IPS-18a (cell line): ENCODE results near the gene N4BP2.
A peak's percentile ranks its signal among the peaks of the same experiment; 100 is the strongest.

Experiments used
- H3K27ac ChIP-seq: one replicate; pipeline ENCODE4 v1.5.1; 2013; ENCODE audit warnings: low read length
- H3K27me3 ChIP-seq: one replicate; pipeline ENCODE4 v1.6.1; 2013; ENCODE audit warnings: mild to moderate bottlenecking, low read length; ENCODE audit not compliant: control insufficient read depth, insufficient read depth
- H3K36me3 ChIP-seq: one replicate; pipeline ENCODE4 v1.6.1; 2013; ENCODE audit warnings: low read depth, low read length; ENCODE audit not compliant: control insufficient read depth
- H3K4me1 ChIP-seq: one replicate; pipeline ENCODE4 v1.6.1; 2013; ENCODE audit warnings: low read depth, low read length; ENCODE audit not compliant: control insufficient read depth
- H3K4me3 ChIP-seq: one replicate; pipeline ENCODE4 v1.5.1; 2013; ENCODE audit warnings: low read length
- H3K9ac ChIP-seq: one replicate; pipeline ENCODE4 v1.6.1; 2013; ENCODE audit warnings: mild to moderate bottlenecking, low read length, moderate library complexity
- H3K9me3 ChIP-seq: one replicate; pipeline ENCODE4 v1.6.1; 2013; ENCODE audit warnings: low read depth, low read length; ENCODE audit not compliant: control insufficient read depth

N4BP2 gene

DNA sequence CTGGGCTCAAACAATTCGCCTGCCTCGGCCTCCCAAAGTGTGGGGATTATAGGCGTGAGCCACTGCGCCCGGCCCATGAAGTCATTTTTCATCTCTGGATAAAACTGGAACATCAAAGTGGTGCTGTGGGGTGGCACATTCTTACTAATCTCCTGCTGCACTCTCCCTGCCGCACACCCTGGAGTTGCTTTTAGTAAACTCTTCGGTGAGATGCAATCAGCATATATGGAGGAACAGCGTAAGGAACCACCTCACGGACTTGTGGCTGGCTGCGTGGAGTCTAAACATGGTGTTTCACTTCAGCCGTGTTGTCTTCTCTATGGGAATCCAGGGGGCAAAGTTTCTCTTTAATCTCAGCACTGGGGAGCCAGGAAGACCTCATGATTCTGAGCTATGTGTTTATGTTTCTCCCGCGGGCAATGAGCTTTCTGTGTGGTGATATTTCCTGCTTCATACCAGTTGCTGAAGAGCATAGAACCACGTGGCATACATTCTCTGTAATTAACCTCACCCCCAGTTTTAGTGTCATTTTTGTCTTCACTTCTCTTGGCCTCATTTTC, 138.0 kb downstream of the N4BP2 start:
- H3K4me1 ChIP-seq = peaks cover 49% of the 10 kb centered on the region
- no peaks in the 10 kb centered on the region for H3K27me3 ChIP-seq
- H3K36me3 ChIP-seq = no peaks in the 10 kb centered on the region
- H3K27ac ChIP-seq = no peak overlapping the region
- H3K9ac ChIP-seq = no peak overlapping the region
- H3K9me3 ChIP-seq = no peaks in the 10 kb centered on the region
- no peak overlapping the region for H3K4me3 ChIP-seq

DNA sequence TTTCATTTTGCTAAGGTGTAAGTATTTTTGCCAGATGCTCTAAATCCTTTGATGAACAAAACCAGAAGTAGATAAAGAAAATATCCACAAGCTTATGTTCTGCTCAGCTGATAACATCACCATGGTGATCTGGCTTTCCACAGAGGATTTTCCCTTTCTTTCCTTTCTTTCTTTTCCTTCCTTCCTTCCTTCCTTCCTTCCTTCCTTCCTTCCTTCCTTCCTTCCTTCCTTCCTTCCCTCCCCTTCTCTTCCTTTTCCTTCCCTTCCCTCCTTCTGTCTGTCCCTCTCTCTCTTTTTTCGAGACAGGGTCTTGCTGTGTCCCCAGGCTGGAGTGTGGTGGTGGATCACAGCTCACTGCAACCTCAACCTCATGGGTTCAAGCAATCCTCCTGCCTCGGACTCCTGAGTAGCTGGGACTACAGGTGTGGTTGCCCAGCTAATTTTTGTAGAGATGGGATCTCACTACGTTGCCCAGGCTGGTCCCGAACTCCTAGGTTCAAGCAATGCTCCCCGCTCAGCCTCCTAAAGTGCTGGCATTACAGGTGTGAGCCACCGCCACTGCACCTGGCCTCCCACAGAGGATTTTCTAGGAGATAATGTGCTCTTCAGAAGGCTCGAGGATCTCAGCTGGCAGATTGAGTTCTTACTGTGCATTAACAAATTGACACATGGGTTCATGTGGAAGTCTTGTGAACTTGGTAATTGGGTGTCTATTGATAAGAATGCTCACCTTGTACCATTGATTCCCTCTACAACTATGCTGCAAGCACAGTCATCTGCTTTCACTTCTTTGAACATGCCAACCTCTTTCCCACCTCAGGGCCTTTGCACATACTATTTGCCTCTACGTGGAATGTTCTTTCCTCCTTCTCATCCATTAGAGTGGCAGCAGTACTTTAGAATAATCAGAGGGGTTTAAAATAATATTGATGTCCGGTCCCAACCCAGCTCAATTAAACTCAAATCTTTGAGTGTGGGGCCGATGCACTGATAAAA, 138.8 kb downstream of the N4BP2 start:
- no peak overlapping the region for H3K4me3 ChIP-seq
- H3K9ac ChIP-seq = no peak overlapping the region
- no peaks in the 10 kb centered on the region for H3K27me3 ChIP-seq
- no peaks in the 10 kb centered on the region for H3K36me3 ChIP-seq
- H3K9me3 ChIP-seq = no peaks in the 10 kb centered on the region
- no peak overlapping the region for H3K27ac ChIP-seq
- peaks cover 57% of the 10 kb centered on the region for H3K4me1 ChIP-seq

DNA sequence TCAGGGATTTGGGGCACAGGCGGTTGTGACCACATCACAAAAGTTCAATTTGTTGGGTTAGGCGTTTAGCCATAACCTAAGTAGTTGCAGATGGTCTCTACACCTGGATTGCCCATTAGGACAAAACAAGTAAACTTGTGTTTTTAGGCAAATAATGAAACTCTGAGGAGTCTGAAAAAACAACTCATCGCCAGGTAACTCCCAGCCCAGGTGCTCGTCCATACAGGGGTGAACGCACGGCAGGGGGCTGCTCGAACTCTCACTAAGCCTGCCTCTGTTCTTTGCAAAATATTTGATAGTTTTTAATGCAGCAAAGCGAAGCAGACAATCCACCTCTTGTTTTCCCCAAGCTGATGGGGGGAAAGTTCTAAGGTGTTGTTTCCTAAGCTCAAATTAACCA, 139.6 kb downstream of the N4BP2 start:
- Histone ChIP-seq H3K27me3 (no peaks in the 10 kb centered on the region), H3K4me1 (peaks cover 59% of the 10 kb centered on the region), H3K4me3 (peak overlapping the region; percentile 57), H3K27ac (peak overlapping the region; percentile 70), H3K36me3 (no peaks in the 10 kb centered on the region), H3K9ac (peak overlapping the region; percentile 72), H3K9me3 (no peaks in the 10 kb centered on the region)

DNA sequence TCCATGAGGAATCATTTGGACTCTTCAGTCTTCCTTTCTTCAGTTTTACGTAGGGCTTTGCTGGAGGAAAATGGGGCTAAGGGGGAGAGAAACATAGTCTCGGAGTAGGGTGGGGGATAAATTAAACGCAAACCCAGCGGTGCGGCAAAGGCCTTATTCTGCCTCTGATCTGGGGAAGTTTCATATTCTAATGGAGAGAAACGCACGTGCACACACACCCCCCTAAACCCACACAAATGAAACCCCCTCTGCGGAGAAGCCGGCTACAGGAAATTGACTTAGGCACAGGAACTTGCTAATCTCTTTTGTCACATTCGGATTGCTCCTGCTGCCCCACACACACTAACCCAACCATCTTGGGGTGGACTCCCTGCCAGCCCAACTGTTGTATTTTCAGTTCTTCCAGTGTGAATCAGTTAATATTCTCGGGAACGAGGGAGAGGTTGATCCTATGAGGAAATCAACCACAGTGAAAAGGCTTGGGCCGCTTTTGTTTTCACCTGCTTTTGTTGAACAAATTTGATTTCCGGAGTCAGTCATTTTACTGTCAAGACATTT, 140.2 kb downstream of the N4BP2 start, which contains the start of gene RHOH:
Gene RHOH (plus strand): TSS at position 308 of the 558 bp plus-strand sequence. CDS start 46,356 bp downstream, outside the sequence.
- peak within 1 kb of the TSS; percentile 72 for H3K9ac ChIP-seq
- no peaks in the 10 kb centered on the region for H3K9me3 ChIP-seq
- no peaks in the 10 kb centered on the region for H3K36me3 ChIP-seq
- peak within 1 kb of the TSS; percentile 57 for H3K4me3 ChIP-seq
- peak within 1 kb of the TSS; percentile 70 for H3K27ac ChIP-seq
- H3K27me3 ChIP-seq = no peaks in the 10 kb centered on the region
- peaks cover 55% of the 10 kb centered on the region for H3K4me1 ChIP-seq

DNA sequence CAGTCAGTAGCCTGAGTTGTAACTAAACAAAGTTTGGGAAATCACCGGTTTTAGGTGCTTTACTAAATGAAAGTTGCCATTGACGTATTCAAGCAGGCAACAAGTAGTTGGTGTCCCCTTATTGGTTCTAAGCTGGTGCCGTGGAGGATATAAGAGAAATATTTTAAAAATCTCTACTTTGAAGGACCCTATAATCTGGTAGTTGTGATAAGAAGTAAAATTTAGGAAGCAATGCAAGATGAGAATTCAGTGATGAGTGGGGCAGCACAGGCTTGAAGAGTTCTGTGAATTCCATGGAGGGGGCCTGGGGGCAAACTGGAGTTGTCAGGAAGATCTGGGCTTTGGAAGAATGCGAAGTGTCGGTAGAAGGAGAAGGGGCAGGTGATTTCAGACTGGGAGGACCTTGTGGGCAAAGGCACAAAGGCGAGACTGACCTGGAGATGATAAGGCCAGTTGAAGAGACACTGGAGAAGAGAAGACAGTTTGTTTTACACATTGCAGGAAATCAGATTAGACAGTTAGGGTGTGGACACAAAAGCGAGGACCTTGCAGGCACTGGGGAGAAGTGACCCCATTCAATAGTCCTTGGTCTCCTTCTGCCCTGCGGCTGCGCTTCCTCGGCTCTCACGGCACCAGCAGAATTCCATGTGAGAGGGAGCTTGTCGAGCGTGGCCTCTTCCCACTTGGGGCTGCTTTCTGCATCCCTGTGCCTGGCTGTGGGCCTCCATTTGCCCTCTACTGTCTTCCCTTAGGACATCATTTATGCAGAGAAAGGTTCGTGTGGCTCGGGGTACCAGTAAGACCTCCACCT, 141.4 kb downstream of the N4BP2 start:
- peak overlapping the region; percentile 72 for H3K9ac ChIP-seq
- no peaks in the 10 kb centered on the region for H3K27me3 ChIP-seq
- peaks cover 43% of the 10 kb centered on the region for H3K4me1 ChIP-seq
- H3K4me3 ChIP-seq = peak overlapping the region; percentile 57
- H3K36me3 ChIP-seq = no peaks in the 10 kb centered on the region
- no peak overlapping the region for H3K27ac ChIP-seq
- no peaks in the 10 kb centered on the region for H3K9me3 ChIP-seq

DNA sequence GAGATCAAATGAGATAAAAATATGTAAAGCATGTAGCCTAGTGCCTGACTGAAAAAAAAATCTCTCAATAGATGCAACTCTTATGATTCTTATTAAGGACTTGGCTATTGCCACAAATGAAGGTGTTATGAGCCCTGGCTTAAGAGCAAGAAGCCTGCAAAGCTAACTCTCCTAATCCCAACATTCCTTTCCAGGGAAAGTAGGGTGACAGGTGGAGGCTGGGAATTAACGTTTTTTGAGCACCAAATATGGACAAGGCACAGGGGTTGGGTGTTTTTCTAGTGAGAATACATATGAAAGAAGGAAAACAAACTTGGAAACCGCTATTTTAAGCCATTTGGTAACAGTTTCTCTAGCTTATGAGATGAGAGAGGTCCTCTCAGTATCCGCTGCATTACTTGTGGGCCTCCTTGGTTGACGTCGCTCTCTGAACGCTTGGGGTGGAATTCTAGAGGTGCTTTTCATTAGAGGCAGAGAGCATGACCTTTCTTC, 142.6 kb downstream of the N4BP2 start:
- Histone ChIP-seq H3K36me3 (no peaks in the 10 kb centered on the region), H3K27ac (no peak overlapping the region), H3K4me1 (peaks cover 41% of the 10 kb centered on the region), H3K27me3 (no peaks in the 10 kb centered on the region), H3K4me3 (peak overlapping the region; percentile 17), H3K9me3 (no peaks in the 10 kb centered on the region), H3K9ac (no peak overlapping the region)

DNA sequence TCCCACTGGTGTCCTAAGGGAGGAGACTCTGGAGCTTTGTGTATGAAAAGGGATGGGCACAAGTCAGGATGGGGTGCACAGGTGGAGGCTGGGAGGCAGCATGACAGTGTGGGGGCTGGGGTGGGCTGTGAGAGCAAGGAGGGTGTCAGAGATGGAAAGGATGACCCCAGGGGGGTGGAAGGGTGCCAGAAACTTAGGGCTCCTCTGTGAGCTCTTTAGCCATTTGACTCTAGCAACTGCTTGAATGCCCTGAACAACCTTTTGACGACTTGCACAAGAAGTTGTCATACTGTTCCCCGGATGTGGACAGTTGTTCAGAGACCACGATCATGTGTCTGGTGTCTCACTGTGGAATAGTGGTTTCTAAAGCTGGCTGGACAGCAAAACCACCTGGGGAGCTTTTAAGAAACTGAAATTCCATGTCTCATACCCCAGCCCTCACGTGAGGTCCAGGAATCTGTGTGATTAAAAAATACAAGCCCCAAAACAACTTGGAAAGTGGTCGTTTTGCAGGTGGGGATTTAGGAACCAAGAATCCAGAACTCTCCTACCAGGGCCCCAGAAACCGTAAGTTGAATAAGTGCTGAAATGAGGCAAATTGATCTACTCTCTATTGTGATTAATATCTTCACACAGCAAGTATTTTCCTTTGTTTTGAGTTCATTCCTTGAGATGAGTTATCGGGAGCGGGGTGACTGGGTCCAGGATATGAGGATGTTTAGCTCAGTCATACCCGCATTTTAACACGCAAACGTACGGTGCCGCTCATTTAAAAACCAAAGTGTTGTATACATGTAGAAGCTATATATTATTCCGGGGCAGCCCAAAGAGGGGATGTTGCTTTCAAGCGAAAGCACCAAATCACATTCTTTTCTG, 143.6 kb downstream of the N4BP2 start:
- H3K9ac ChIP-seq = no peak overlapping the region
- H3K36me3 ChIP-seq = no peaks in the 10 kb centered on the region
- no peaks in the 10 kb centered on the region for H3K9me3 ChIP-seq
- H3K4me3 ChIP-seq = no peak overlapping the region
- H3K27ac ChIP-seq = no peak overlapping the region
- no peaks in the 10 kb centered on the region for H3K27me3 ChIP-seq
- H3K4me1 ChIP-seq = peaks cover 41% of the 10 kb centered on the region

DNA sequence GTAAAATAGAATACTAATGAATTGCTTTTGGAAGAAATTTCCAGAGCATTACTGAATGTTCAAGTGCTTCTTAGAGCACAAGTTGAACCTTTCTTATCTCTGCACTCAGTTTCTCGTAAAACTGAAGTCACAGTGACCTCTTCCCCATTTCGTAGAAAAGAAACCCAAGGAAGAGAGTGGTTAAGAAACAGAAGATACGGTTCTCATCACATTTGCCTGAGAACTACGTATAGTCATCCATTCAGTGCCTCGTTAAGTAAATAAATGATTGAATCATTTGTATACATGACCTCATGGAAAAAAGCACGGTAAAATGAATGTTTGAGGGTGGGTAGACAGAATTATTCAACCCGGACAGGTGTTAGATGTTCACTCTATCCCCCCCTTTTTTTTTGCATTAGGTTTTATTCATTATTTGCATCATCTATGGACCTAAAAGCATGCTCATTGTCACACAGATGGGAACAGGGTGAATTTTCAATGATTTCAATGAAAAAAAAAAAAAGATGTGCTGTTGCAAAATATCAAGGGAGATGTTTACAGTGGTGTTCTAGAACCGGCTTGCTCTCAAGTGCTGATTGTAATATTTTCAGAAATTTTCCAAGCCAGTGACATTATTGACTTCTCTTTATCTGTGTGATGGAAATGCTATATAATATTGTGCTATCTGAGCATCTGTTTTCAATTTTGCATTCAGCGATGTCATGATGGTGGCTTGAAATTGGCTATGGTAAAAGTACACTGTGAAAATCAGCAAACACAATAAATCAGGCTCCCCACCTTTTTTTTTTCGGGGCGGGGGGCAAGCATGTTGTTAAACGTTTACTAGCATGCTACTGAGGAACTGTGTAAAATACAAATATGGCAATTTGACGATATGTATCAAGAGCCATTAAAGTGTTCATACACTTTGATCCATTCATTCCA, 144.5 kb downstream of the N4BP2 start:
- Histone ChIP-seq H3K4me1 (peaks cover 40% of the 10 kb centered on the region), H3K9me3 (no peaks in the 10 kb centered on the region), H3K36me3 (no peaks in the 10 kb centered on the region), H3K4me3 (no peak overlapping the region), H3K27me3 (no peaks in the 10 kb centered on the region), H3K27ac (no peak overlapping the region), H3K9ac (no peak overlapping the region)

DNA sequence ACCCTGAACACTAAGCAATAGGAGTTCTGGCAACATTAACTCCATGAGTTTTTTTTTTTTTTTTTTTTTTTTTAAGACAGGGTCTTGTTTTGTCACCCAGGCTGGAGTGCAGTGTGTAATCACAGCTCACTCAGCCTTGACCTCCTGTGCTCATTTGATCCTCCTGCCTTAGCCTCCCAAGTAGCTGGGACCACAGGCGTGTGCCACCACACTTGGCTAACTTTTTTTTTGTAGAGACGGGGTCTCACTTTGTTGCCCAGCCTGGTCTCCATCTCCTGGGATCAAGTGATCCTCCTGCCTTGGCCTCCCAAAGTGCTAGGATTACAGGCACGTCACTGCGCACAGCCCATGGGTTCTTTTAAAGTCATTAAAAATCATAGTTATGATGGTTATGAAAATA, 145.2 kb downstream of the N4BP2 start:
- no peak overlapping the region for H3K9ac ChIP-seq
- no peak overlapping the region for H3K4me3 ChIP-seq

DNA sequence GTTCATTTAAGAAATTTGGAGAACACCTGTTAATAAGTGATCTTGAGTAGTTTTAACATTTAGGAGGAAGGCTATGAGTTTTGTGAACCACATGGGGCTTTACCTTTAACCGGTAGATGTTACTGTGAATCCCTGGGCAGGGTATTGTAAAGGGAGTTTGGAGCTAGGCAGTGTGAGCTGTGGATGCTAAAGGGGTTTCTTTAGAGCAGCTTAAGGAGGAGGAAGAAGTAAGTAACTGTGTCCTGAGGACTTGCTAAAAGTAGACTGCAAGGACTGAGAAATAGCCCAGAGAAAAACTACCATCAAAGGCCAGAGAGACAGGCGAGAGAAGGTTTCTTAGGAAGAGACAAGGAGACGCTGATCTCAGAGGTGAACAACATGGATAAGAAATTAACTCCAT, 145.8 kb downstream of the N4BP2 start:
- peaks cover 31% of the 10 kb centered on the region for H3K4me1 ChIP-seq
- no peaks in the 10 kb centered on the region for H3K9me3 ChIP-seq
- H3K4me3 ChIP-seq = no peak overlapping the region
- H3K27ac ChIP-seq = no peak overlapping the region
- no peaks in the 10 kb centered on the region for H3K27me3 ChIP-seq
- H3K9ac ChIP-seq = no peak overlapping the region
- H3K36me3 ChIP-seq = no peaks in the 10 kb centered on the region

More for the DNA sequence above, 145.2 kb downstream of the N4BP2 start:
- Histone ChIP-seq H3K4me1 (peaks cover 33% of the 10 kb centered on the region), H3K9me3 (no peaks in the 10 kb centered on the region), H3K36me3 (no peaks in the 10 kb centered on the region), H3K27me3 (no peaks in the 10 kb centered on the region), H3K27ac (no peak overlapping the region)
